ENCODE measurements around the gene ZNF23. TPM values are rescaled to one million over a fixed set of nuclear protein-coding genes. Genes with fewer than 3 reads are reported as not detected.

The ZNF23 gene
- total and polyA plus RNA-seq, 4 donors = 1.5 to 6.1 (median 3.1) TPM

DNA sequence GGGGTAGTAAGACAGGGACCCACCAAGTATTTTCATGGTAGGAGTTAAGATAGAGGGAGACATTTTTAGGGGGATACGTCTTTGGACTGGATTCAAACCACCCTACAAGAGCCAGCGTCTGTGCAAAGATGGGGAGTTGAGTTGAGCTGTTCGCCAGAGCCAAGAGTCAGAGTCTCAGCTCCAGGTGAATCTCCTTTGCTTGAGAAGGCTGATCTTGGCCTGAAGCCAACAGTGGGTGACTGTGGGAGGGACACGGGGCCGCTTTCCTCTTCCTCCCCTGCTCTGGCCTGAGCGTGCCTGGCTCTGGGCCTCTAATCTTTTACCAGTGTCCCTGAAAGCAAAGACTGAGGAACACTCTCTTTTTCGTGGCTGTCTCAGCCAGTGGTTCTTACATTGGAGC, 25.6 kb downstream of the ZNF23 start:
- no peak overlapping the region for H3K27ac ChIP-seq (ENCODE audit: low read depth in 1 of 2, low read length in 2 of 2)
- TF ChIP-seq SP1 (IDR thresholded peaks at IDR 0.05) = no peak
- no peak for TF ChIP-seq JUND (IDR thresholded peaks at IDR 0.05)
- TF ChIP-seq, protein P1, sequence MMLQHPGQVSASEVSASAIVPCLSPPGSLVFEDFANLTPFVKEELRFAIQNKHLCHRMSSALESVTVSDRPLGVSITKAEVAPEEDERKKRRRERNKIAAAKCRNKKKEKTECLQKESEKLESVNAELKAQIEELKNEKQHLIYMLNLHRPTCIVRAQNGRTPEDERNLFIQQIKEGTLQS (IDR thresholded peaks at IDR 0.05) = no peak
- no peak for TF ChIP-seq RAD21 (IDR thresholded peaks at IDR 0.05)
- H3K27me3 ChIP-seq (ENCODE audit: control insufficient read depth in 4 of 4, insufficient read depth in 4 of 4, low read length in 3 of 4) = no peaks in the 10 kb centered on the region
- H3K9me3 ChIP-seq (ENCODE audit: control insufficient read depth in 4 of 4, low read length in 3 of 4) = peaks cover 0 to 8% (median 4%) of the 10 kb centered on the region in 4 donors
- no peak for DNase-seq (ENCODE audit: low spot score)
- H3K9ac ChIP-seq (ENCODE audit: low read depth in 1 of 2, low read length in 2 of 2) = no peak overlapping the region
- H3K4me3 ChIP-seq (ENCODE audit: low read depth in 1 of 3, low read length in 3 of 3) = no peak overlapping the region
- WGBS = 78% methylated on average over 7 of the region's 7 CpGs
- H3K4me1 ChIP-seq (ENCODE audit: control insufficient read depth in 4 of 4, insufficient read depth in 4 of 4, low read length in 3 of 4) = no peaks in the 10 kb centered on the region
- no peaks in the 10 kb centered on the region for H3K36me3 ChIP-seq (ENCODE audit: control insufficient read depth in 4 of 4, insufficient read depth in 3 of 4, low read depth in 1 of 4, low read length in 3 of 4)

DNA sequence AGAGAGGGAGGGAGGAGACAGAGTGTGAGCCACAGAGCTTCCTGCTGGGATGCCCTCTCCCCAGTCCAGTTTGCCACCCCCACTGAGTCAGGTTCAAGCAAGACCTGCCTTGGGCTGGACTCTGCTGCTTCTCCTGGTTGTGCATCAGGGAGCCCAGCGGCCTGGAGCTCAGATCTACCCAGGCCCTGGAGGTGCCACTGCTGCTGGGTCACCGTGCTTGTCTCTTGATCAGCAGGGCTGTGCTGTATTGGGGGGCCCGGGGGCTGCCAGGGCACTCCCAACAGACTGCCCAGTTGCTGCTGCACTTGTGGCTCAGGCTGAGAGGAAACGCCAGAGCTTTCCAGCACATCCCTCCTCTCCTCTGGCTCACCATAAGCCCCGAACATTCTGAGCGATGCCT, 29.1 kb downstream of the ZNF23 start:
- Histone ChIP-seq H3K27ac (ENCODE audit: low read depth in 1 of 2, low read length in 2 of 2) (no peak overlapping the region), H3K27me3 (ENCODE audit: control insufficient read depth in 4 of 4, insufficient read depth in 4 of 4, low read length in 3 of 4) (peaks cover 0 to 3% (median 1%) of the 10 kb centered on the region in 4 donors), H3K4me3 (ENCODE audit: low read depth in 1 of 3, low read length in 3 of 3) (no peak overlapping the region), H3K9ac (ENCODE audit: low read depth in 1 of 2, low read length in 2 of 2) (no peak overlapping the region), H3K4me1 (ENCODE audit: control insufficient read depth in 4 of 4, insufficient read depth in 4 of 4, low read length in 3 of 4) (no peaks in the 10 kb centered on the region), H3K9me3 (ENCODE audit: control insufficient read depth in 4 of 4, low read length in 3 of 4) (peaks cover 0 to 4% (median 2%) of the 10 kb centered on the region in 4 donors), H3K36me3 (ENCODE audit: control insufficient read depth in 4 of 4, insufficient read depth in 3 of 4, low read depth in 1 of 4, low read length in 3 of 4) (no peaks in the 10 kb centered on the region)
- no peak for DNase-seq (ENCODE audit: low spot score)
- TF ChIP-seq, protein P2, sequence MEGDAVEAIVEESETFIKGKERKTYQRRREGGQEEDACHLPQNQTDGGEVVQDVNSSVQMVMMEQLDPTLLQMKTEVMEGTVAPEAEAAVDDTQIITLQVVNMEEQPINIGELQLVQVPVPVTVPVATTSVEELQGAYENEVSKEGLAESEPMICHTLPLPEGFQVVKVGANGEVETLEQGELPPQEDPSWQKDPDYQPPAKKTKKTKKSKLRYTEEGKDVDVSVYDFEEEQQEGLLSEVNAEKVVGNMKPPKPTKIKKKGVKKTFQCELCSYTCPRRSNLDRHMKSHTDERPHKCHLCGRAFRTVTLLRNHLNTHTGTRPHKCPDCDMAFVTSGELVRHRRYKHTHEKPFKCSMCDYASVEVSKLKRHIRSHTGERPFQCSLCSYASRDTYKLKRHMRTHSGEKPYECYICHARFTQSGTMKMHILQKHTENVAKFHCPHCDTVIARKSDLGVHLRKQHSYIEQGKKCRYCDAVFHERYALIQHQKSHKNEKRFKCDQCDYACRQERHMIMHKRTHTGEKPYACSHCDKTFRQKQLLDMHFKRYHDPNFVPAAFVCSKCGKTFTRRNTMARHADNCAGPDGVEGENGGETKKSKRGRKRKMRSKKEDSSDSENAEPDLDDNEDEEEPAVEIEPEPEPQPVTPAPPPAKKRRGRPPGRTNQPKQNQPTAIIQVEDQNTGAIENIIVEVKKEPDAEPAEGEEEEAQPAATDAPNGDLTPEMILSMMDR (IDR thresholded peaks at IDR 0.05; ENCODE audit: low read depth, low read length, missing input control) = no peak
- no peak for TF ChIP-seq SP1 (IDR thresholded peaks at IDR 0.05)
- no peak for TF ChIP-seq NR2F2 (IDR thresholded peaks at IDR 0.05)
- no peak for TF ChIP-seq RXRA (IDR thresholded peaks at IDR 0.05)
- no peak for TF ChIP-seq YY1 (IDR thresholded peaks at IDR 0.05)
- no peak for TF ChIP-seq EGR1 (IDR thresholded peaks at IDR 0.05; ENCODE audit: low read depth in 2 of 2)
- no peak for TF ChIP-seq TAF1 (conservative IDR thresholded peaks at IDR 0.05)
- TF ChIP-seq, protein P3, sequence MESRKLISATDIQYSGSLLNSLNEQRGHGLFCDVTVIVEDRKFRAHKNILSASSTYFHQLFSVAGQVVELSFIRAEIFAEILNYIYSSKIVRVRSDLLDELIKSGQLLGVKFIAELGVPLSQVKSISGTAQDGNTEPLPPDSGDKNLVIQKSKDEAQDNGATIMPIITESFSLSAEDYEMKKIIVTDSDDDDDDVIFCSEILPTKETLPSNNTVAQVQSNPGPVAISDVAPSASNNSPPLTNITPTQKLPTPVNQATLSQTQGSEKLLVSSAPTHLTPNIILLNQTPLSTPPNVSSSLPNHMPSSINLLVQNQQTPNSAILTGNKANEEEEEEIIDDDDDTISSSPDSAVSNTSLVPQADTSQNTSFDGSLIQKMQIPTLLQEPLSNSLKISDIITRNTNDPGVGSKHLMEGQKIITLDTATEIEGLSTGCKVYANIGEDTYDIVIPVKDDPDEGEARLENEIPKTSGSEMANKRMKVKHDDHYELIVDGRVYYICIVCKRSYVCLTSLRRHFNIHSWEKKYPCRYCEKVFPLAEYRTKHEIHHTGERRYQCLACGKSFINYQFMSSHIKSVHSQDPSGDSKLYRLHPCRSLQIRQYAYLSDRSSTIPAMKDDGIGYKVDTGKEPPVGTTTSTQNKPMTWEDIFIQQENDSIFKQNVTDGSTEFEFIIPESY (IDR thresholded peaks at IDR 0.05) = no peak
- TF ChIP-seq JUND (IDR thresholded peaks at IDR 0.05) = no peak
- TF ChIP-seq FOXA1 (IDR thresholded peaks at IDR 0.05) = no peak
- TF ChIP-seq FOXA2 (IDR thresholded peaks at IDR 0.05) = no peak
- no peak for TF ChIP-seq GABPA (IDR thresholded peaks at IDR 0.05 in 1 of 2, conservative IDR thresholded peaks at IDR 0.05 in 1 of 2)
- TF ChIP-seq, protein P4, sequence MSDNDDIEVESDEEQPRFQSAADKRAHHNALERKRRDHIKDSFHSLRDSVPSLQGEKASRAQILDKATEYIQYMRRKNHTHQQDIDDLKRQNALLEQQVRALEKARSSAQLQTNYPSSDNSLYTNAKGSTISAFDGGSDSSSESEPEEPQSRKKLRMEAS (IDR thresholded peaks at IDR 0.05) = no peak
- TF ChIP-seq, protein P1 (IDR thresholded peaks at IDR 0.05) = no peak
- TF ChIP-seq RAD21 (IDR thresholded peaks at IDR 0.05) = no peak
- TF ChIP-seq HNF4G (IDR thresholded peaks at IDR 0.05) = no peak
- TF ChIP-seq HNF4A (conservative IDR thresholded peaks at IDR 0.05) = no peak
- TF ChIP-seq, protein P5, sequence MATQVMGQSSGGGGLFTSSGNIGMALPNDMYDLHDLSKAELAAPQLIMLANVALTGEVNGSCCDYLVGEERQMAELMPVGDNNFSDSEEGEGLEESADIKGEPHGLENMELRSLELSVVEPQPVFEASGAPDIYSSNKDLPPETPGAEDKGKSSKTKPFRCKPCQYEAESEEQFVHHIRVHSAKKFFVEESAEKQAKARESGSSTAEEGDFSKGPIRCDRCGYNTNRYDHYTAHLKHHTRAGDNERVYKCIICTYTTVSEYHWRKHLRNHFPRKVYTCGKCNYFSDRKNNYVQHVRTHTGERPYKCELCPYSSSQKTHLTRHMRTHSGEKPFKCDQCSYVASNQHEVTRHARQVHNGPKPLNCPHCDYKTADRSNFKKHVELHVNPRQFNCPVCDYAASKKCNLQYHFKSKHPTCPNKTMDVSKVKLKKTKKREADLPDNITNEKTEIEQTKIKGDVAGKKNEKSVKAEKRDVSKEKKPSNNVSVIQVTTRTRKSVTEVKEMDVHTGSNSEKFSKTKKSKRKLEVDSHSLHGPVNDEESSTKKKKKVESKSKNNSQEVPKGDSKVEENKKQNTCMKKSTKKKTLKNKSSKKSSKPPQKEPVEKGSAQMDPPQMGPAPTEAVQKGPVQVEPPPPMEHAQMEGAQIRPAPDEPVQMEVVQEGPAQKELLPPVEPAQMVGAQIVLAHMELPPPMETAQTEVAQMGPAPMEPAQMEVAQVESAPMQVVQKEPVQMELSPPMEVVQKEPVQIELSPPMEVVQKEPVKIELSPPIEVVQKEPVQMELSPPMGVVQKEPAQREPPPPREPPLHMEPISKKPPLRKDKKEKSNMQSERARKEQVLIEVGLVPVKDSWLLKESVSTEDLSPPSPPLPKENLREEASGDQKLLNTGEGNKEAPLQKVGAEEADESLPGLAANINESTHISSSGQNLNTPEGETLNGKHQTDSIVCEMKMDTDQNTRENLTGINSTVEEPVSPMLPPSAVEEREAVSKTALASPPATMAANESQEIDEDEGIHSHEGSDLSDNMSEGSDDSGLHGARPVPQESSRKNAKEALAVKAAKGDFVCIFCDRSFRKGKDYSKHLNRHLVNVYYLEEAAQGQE (IDR thresholded peaks at IDR 0.05) = no peak
- whole genome bisulfite sequencing = 72% methylated on average over 6 of the region's 6 CpGs
